SH-SY5Y (cell line): ENCODE measurements around the gene THADA.

Experiments used
- GATA2 ChIP-seq: IDR thresholded peaks from 2 replicates; pipeline ENCODE4 v1.6.1; 2011; ENCODE audit warnings: mild to moderate bottlenecking, low read depth, low read length
- GATA3 ChIP-seq: IDR thresholded peaks from 2 replicates; pipeline ENCODE4 v1.6.1; 2011; ENCODE audit warnings: low read depth, mild to moderate bottlenecking, low read length, moderate library complexity

- TF ChIP-seq GATA3 (no peak), GATA2 (0 out of 2 replicates have a peak, but pooled peaks have one; percentile 8)
These were observed 246.8 kb downstream of the THADA start for GRCh38 chr2:43348908-43349661.
